Smooth muscle cell of the coronary artery (primary cell): ENCODE measurements around the gene XPC. TPM values are rescaled to one million over a fixed set of nuclear protein-coding genes. Genes with fewer than 3 reads are reported as not detected.

Source experiments
- total RNA-seq: library from RNA; depleted of rRNA; stranded (reverse); fragments of >200 nt; gene quantifications from 2 replicates; pipeline ENCODE4 v1.2.3, GENCODE V29; 2014; ENCODE audit warnings: low replicate concordance

XPC gene
- 43.7 and 64.0 TPM in 2 replicates for total RNA-seq

DNA sequence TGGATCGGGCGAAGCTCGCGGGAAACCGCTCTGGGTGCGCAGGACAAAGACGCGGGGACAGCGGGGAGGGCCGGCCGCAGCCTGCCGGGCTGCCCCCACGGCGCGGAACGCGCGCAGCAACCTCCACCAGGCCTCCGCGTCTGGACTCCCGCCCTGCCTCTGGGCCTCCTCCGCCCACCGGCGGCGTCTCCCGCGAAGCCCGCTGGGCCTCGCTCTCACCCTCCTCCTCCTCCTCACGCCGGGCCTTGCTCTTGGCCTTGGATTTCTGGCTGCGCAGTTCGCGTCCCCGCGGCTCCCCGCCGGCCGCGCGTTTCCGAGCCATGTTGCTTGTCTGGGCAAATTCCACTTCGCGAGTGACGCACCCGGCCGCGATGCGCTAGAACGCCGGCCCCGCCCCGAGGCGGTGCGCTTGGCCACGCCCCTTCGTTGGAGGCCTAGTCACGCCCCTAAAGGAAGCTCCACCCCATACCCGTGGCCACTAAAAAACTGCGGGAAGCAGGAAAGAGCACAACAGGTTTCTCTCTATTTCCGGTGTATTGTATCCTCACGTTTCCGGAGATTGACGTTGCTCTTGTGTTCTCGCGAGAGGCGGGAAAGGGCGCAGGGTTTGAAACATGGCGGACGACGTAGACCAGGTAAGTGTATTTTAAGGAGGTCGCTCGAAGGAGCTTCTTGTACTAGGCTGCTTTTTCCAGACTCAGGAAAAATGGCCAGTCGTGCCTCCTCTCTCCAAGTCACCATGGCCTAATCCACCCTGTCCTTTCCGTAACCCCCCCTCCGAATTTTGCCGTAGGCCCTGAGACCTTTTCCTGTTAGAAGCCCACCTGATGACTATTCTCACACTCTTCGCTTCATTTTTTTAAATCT lies at the start of gene XPC, which contains the start of gene LSM3:
Gene XPC (minus strand): TSS at position 355 of the 867 bp plus-strand sequence. CDS start 33 bp downstream, at position 322.
Gene LSM3 (plus strand): TSS at position 571 of the 867 bp plus-strand sequence. CDS start 44 bp downstream, at position 615.

DNA sequence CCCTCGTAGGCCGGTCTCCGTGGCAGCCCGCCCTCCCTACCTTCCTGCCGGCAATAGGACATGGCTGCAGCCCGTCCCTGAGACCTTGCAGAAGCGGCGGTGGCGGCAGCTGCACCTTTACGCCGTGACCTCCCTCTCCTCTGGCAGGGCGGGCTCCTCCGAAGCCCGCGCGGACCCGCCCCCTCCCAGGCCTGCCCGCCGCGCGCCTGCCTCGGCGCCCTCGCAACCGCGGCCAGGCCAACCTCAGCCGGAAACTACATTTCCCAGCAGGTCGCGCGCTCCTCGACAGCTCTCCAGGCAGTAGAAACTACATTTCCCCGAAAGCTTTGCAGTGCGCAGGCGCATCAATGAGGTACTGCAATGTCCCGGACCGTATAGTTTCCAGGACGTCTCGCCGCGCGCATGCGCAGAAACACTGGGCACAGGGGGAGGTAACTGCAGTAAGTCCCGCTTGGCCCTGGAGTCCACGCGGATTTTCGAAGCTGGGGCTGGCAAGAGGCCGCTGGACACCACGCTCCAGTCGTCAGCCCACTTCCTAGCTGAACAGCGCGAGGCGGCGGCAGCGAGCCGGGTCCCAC lies 53.7 kb downstream of the XPC start, which contains the start of the genes CHCHD4 and TMEM43:
Gene CHCHD4 (minus strand): TSS at position 256 of the 578 bp plus-strand sequence. CDS start 194 bp downstream, at position 62.
Gene TMEM43 (plus strand): TSS at position 438 of the 578 bp plus-strand sequence. CDS start 142 bp downstream, outside the sequence.

Other genes with a start within 250 kb of the XPC start
- 9.9 and 10.3 TPM in 2 replicates for gene CHCHD4, start 53.7 kb downstream of the XPC start, total RNA-seq
- gene TMEM43, start 53.5 kb downstream of the XPC start, total RNA-seq, result 69.0 and 72.2 TPM in 2 replicates
- 4.4 and 8.9 TPM in 2 replicates for gene LSM3, start 216 bp upstream of the XPC start, total RNA-seq
- gene SLC6A6, start 224.0 kb upstream of the XPC start, total RNA-seq, result 7.5 and 27.4 TPM in 2 replicates